Retinal pigment epithelial cell (primary cell): Measurements from ENCODE around the gene DNAJB13.

Experiments
- DNase-seq: peaks from one replicate; pipeline ENCODE4 v3.0.0-alpha.2; 2010; ENCODE audit warnings: low read depth
- H3K4me3 ChIP-seq: 2 replicates; pipeline ENCODE4 v1.5.1; 2011; ENCODE audit warnings: mild to moderate bottlenecking, low read length, control low read depth, moderate library complexity
- CTCF ChIP-seq: conservative IDR thresholded peaks from 2 replicates; pipeline ENCODE4 v1.5.1; 2011; ENCODE audit warnings: low read depth, low read length, control low read depth, inconsistent platforms

The DNAJB13 gene

GRCh38 chr11:73962101-73962705 is 11.4 kb downstream of the DNAJB13 start:
- no peak for TF ChIP-seq CTCF
- DNase-seq, result no peak
- no peak overlapping the region for H3K4me3 ChIP-seq

GRCh38 chr11:73963861-73964260 is 13.0 kb downstream of the DNAJB13 start:
- no peak for TF ChIP-seq CTCF
- no peak for DNase-seq
- no peak overlapping the region for H3K4me3 ChIP-seq

- no peak for DNase-seq
- no peak for TF ChIP-seq CTCF
- no peak overlapping the region for H3K4me3 ChIP-seq
Observed at GRCh38 chr11:73965076-73965763, 14.4 kb downstream of the DNAJB13 start.

GRCh38 chr11:73965764-73966121 is 14.9 kb downstream of the DNAJB13 start:
- TF ChIP-seq CTCF, result no peak
- H3K4me3 ChIP-seq, result no peak overlapping the region
- no peak for DNase-seq

- TF ChIP-seq CTCF, result no peak
- H3K4me3 ChIP-seq, result no peak overlapping the region
- no peak for DNase-seq
Observed at GRCh38 chr11:73968356-73968966, 17.6 kb downstream of the DNAJB13 start.

GRCh38 chr11:73969091-73969490 is 18.3 kb downstream of the DNAJB13 start:
- no peak for DNase-seq
- H3K4me3 ChIP-seq, result no peak overlapping the region
- no peak for TF ChIP-seq CTCF
